Fibroblast of peridontal ligament (primary cell): ENCODE measurements around the gene KLK6.

Source experiments
- DNase-seq: peaks from one replicate; pipeline ENCODE4 v3.0.0-alpha.2; 2010; ENCODE audit errors: extremely low read depth

The KLK6 gene

GRCh38 chr19:50952910-50953309 lies 16.5 kb downstream of the KLK6 start, which contains the start of gene KLK5:
Gene KLK5 (minus strand): TSS chr19:50953038. CDS start chr19:50952657, 381 bp downstream.
- DNase-seq = no peak

GRCh38 chr19:50949861-50950260 lies 19.5 kb downstream of the KLK6 start:
- no peak for DNase-seq

GRCh38 chr19:50947123-50947522 lies 22.3 kb downstream of the KLK6 start:
- DNase-seq = no peak

GRCh38 chr19:50944795-50945194 lies 24.6 kb downstream of the KLK6 start:
- DNase-seq = no peak

- DNase-seq = no peak
Measured at GRCh38 chr19:50943074-50943828, 26.1 kb downstream of the KLK6 start.

GRCh38 chr19:50939596-50939995 lies 29.8 kb downstream of the KLK6 start:
- no peak for DNase-seq

- peak; percentile 5 for DNase-seq
Measured at GRCh38 chr19:50933640-50934039, 35.8 kb downstream of the KLK6 start.

GRCh38 chr19:50932690-50933083 lies 36.7 kb downstream of the KLK6 start:
- DNase-seq = no peak

GRCh38 chr19:50932018-50932689 lies 37.2 kb downstream of the KLK6 start:
- no peak for DNase-seq

- DNase-seq = no peak
Measured at GRCh38 chr19:50931023-50931422, 38.4 kb downstream of the KLK6 start.

GRCh38 chr19:50928831-50929230 lies 40.6 kb downstream of the KLK6 start:
- DNase-seq = no peak

- DNase-seq = no peak
Measured at GRCh38 chr19:50926144-50926543, 43.2 kb downstream of the KLK6 start.

GRCh38 chr19:50925734-50926133 lies 43.7 kb downstream of the KLK6 start:
- DNase-seq = no peak

- DNase-seq = no peak
Measured at GRCh38 chr19:50924586-50924985, 44.8 kb downstream of the KLK6 start.

- DNase-seq = peak; percentile 68
Measured at GRCh38 chr19:50922317-50922853, 47.0 kb downstream of the KLK6 start.

- peak; percentile 70 for DNase-seq
Measured at GRCh38 chr19:50921426-50922316, 47.7 kb downstream of the KLK6 start.

GRCh38 chr19:50916069-50916468 lies 53.3 kb downstream of the KLK6 start:
- DNase-seq = no peak

GRCh38 chr19:50912727-50913716 lies 56.4 kb downstream of the KLK6 start:
- no peak for DNase-seq

GRCh38 chr19:50912102-50912599 lies 57.2 kb downstream of the KLK6 start:
- DNase-seq = no peak
